Body of pancreas (tissue), 4 donors: ENCODE data around the gene EPHB1.

ENCODE experiments used
- POLR2A ChIP-seq, 3 donors: fragments of 450-650 bp; IDR thresholded peaks; one replicate each; pipeline ENCODE4 v1.6.1; 2016; ENCODE audit warnings: antibody characterized with exemption in 3 of 3, mild to moderate bottlenecking in 2 of 3
- TF ChIP-seq, protein P1 (sequence below), 7 experiments: fragments of 450-650 bp in 4 of 7; fragments of 200-600 bp in 3 of 7; sonication (generic) in 3 of 7; IDR thresholded peaks; one replicate each; pipeline ENCODE4 v1.5.1; 2016 to 2019; ENCODE audit warnings: antibody characterized with exemption in 7 of 7

DNA sequence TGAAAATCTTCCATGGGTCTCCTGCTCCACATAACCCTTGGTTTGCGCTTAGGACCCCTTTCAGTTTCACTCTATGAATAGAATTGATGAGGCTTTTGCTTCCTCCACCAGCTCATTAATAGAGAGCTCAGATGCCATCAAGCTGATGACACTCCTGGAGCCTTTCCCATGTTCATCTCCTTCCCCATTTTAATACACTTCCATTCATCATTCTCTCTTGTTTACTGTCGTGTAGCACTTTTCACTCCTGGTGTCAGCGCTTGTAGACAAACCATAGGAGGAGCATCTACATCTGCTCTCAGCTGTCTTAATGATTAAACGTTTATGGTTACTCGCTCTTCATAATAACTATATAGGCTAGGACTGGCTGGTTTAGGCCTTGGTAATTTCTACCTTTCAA lies 363.5 kb downstream of the EPHB1 start:
- TF ChIP-seq, protein P1, sequence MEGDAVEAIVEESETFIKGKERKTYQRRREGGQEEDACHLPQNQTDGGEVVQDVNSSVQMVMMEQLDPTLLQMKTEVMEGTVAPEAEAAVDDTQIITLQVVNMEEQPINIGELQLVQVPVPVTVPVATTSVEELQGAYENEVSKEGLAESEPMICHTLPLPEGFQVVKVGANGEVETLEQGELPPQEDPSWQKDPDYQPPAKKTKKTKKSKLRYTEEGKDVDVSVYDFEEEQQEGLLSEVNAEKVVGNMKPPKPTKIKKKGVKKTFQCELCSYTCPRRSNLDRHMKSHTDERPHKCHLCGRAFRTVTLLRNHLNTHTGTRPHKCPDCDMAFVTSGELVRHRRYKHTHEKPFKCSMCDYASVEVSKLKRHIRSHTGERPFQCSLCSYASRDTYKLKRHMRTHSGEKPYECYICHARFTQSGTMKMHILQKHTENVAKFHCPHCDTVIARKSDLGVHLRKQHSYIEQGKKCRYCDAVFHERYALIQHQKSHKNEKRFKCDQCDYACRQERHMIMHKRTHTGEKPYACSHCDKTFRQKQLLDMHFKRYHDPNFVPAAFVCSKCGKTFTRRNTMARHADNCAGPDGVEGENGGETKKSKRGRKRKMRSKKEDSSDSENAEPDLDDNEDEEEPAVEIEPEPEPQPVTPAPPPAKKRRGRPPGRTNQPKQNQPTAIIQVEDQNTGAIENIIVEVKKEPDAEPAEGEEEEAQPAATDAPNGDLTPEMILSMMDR (IDR thresholded peaks at IDR 0.05), result no peak
- no peak for TF ChIP-seq POLR2A (IDR thresholded peaks at IDR 0.05)
